Mucosa of gallbladder (tissue), 1 donor: Measurements from ENCODE around the gene PDGFB. TPM values are rescaled to one million over a fixed set of nuclear protein-coding genes. Genes with fewer than 3 reads are reported as not detected.

Experiments used
- DNase-seq: peaks from one replicate; pipeline ENCODE4 v3.0.0-alpha.2; 2020; ENCODE audit warnings: low spot score
- total RNA-seq: library from RNA; stranded (reverse); gene quantifications from one replicate; pipeline ENCODE4 v1.2.1, GENCODE V29; 2021
- donor health status: DM: no; HTN: no; CAD: no.

Gene PDGFB
- total RNA-seq, 1 donor from 2014 or later = 14.6 TPM

GRCh38 chr22:39240831-39241793 lies 3.7 kb downstream of the PDGFB start:
- peak; percentile 73 for DNase-seq

DNA sequence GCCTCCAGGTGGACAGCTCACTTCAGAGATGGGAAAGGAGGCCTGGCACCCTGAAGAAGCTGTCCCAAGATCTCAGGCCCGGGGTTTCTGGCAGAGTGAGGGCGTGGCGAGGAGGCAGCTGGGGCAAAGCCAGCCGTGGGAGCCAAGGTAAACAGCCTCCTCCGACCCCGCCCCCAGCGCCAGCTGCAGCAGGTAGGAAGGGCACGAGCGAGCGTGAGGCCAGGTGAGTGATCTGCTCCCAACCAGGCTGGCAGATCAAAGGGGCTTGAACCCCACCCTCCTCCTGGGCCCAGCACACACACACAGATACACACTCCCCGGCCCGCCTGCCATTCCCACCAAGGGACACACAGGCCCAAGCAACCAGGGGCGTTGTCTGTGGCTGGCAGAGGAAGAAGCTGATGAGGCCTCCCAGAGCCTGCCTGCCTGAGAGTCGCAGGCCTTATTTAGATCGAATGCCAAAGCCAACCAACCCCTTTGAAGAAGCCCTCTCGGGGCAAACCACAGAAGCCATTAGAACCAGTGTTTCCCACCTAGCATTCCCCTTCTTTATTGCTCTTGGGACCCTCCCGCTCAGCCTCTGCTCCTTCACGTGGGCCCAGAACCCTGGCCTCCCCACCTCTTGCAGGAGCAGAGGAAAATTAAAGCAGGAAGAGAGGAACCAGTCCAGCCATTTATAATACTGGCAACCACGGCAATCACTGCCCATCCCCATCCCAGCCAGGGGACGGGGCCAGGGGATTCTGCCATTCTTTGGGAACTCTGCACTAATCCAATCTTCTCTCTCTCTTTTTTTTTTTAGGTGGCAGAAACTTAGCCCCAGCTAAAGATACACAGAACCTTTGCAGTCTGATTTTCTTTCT lies 5.0 kb downstream of the PDGFB start:
- DNase-seq = peak; percentile 83

GRCh38 chr22:39238966-39239505 lies 5.7 kb downstream of the PDGFB start:
- no peak for DNase-seq

DNA sequence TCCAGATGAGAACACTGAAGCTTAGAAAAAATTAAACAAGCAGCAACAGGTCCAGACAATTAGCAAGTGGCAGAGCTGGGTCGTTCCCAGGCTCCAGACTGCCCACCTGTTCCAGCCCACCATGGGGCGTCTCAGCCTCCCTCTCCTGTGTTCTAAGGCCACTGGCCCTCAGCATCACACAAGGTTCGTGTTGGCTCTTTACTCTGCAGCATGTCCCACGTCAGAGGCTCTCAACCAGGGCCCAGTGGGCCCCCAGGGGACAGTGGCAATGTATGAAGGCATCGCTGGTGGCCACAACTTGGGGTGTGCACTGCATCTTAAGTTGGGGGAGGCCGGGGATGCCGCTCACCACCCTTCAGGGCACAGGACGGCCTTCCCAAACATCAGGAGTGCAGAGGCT lies 6.2 kb downstream of the PDGFB start:
- no peak for DNase-seq

GRCh38 chr22:39238101-39238466 lies 6.7 kb downstream of the PDGFB start:
- no peak for DNase-seq

GRCh38 chr22:39237318-39238100 lies 7.3 kb downstream of the PDGFB start:
- no peak for DNase-seq

GRCh38 chr22:39236321-39237317 lies 8.2 kb downstream of the PDGFB start:
- peak; percentile 38 for DNase-seq

- peak; percentile 88 for DNase-seq
Measured at GRCh38 chr22:39234867-39235687, 9.7 kb downstream of the PDGFB start.

DNA sequence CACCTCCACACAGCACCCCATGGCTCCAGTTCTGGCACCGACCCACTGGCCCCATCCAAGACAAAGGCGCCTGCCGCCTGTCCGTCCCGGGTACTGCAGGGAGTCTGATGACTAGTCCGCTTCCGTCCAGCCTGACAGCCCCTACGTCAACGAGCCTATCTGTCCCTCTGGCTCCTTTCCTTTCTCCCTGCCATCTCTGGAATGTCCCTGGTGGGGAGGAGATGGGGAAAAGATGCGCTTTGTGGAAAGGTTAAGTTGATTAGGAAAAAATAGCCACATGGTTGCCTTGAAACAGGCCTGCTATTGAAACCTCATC lies 10.4 kb downstream of the PDGFB start:
- DNase-seq = no peak

DNA sequence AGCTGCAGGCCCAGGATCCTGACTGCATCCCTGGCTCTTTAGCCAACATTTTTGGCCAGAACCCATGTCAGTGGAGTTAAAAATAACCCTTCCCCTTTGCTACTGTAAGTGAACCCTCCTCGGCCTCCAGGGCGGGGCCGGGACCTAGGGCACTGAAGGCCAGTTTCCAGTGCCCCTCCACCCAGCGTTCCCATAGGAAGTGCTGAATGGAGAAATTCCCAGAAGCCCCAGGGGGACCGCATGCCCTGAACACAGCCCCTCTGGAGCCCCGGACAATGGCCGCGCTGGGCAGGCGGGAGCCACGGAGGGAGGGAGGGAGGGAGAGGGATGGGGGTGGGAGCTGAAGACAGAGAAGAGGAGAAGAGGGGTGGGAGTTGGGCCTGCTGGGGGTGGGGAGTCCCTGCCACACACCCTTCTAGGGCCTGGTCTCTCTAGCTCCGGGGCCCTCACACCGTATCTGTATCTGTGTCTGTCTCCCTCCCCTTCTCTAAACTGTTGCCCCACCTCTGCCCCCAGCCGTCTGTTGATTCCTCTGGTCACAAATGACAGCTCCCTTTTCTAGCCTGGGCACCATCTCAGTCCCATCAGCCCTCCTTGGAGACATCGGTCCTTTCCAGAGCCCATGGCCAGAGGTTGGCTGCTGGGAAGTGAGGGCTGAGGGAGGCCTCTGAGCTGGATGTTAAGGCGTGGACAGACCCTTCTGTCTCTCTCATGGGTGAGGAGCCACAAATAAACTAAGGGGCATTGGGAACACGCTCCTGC lies 10.9 kb downstream of the PDGFB start:
- DNase-seq = no peak

DNA sequence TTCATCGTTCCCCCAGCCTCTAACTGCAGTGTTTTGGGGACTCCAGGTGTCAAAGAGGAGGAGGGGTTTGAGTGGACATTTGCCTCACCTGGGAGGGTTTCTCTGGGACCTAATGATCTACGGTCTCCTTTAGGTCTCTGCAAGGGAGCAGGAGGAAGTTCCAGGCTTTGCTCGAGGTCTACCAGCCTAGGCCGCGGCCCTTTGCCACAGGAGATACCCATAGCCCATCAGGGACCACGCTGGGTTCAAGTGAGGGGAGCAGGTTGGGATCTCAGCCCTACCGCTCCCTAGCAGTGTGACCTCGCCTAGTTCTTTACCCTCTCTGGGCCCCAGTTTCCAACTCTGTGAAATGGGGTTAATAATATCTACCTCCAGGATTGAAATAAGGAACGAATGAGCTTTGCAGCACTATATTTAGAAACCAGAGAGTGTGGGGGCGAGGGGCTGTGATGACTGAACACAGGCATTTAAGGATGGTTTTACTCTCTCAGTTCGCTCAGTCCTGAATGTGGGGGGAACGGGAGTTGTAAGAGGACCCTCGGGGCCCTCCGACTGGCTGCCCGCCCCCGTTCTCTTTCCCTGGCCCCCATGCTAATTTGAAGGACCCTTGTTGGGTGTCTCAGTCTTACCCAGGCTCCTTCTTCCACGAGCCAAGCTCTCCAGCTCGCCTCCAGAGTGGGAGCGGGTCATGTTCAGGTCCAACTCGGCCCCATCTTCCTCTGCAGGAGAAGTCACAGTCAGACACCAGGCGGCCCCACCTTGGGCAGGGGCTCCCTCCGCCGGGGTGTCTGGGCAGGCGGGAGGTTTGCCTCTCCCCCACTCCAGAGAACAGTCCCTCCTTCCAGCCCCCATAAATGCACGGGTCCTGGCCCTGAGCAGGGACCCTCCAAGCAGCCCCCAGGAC lies 11.7 kb downstream of the PDGFB start:
- no peak for DNase-seq

DNA sequence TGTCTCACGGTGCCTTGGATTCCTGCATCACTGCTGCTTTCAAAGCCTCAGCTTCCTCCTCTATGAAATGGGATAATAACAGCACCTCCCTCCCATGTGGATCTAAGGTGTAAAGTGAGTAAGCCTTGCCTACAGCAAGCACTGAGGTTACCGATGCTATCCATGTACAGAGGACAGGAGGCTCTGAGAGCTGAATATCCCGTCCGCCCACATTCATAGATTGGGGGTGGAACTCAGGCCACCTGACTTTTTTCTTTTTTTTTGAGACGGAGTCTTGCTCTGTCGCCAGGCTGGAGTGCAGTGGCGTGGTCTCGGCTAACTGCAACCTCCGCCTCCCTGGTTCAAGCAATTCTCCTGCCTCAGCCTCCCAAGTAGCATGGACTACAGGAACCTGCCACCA lies 12.5 kb downstream of the PDGFB start:
- no peak for DNase-seq

DNA sequence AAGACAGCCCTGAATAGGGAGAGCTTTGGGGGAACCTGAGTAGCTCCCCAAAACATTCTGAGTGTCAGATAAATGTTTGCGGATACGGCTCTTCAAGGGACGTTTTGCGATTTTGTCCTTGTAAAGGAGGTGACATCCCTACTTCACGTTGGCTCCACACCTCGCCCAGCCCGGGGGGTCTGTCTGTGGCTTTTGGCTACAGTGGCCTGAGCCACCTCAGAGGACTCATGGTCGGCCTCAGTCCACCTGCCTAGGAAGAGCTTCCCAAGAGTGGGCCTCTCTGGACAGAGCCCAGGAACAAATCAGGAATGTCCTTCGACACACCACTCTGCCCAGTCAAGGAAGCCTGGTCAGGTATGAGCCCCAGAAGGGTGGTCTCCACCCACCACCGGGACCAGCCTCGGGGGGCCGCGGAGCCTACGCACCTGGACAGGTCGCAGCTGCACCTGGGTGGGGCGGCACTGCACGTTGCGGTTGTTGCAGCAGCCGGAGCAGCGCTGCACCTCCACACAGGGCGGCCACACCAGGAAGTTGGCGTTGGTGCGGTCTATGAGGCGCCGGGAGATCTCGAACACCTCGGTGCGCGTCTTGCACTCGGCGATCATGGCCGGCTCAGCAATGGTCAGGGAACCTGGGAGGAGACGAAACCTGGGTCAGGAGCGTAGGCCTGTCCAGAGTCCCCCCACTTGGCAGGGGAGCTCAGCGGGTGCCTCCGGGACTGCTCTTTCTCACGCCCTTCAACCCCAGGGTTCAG lies 13.4 kb downstream of the PDGFB start:
- no peak for DNase-seq

DNA sequence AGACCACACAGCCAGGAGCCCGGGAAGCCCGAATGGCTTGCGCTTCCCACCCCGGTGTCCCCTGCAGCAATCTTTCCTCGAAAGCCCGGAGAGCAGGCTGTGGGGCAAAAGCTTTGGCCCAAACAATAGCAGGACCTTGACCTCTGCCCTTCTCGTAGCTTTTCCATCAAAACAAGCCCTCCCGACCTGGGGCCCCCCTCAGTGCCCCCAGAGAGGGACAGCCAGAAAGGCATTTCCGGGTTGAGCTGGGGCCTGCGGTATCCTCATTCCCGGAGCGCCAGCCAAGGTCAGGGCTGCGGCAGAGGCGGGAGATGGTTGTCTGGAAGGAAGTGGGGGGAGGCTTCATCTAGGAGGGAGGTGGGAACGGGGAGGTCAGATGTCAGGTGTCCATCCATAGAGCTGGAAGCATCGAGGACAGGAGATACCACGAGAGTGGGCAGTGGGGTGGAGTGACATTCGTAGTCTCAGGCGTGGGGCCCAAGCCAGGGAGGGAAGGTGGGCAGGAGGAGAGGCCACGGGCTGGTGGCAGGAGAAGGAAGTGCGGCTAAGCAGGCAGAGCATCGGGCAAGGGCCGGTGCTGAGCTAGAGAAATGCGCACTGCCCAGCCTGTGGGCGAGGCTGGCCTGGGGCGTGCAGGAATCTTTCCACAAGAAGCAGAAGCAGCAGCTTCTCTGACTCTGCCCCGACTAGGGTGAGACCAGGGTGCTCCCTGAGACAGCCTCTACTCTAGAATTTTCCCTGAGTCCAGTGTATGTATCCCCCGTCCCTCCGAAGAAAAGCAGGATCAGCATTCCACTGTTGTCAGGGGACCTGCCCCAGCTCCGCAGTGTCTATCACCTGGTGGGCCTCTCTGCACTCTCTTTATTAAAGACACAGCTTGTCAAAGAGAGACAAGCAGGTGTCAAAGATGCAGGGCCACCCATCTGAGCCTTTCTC lies 14.3 kb downstream of the PDGFB start:
- no peak for DNase-seq

GRCh38 chr22:39229688-39230260 lies 15.0 kb downstream of the PDGFB start:
- no peak for DNase-seq

DNA sequence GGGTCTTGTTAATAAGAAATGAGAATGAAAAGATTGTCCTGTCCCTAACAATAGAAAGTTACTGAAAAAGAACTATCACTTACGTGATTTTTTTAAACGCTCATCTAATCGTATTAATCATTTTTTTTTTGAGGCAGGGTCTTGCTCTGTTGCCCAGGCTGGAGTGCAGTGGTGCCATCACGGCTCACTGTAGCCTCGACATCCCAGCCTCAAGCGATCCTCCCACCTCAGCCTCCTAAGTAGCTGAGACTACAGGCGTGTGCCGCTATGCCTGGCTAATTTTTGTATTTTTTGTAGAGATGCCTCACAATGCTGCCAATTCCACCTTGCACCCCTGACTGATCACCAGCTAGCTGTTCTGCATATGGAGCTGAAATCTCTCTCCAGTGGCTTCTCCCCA lies 15.7 kb downstream of the PDGFB start:
- DNase-seq = no peak
